ENCODE results near the gene DNAH11.

DNA sequence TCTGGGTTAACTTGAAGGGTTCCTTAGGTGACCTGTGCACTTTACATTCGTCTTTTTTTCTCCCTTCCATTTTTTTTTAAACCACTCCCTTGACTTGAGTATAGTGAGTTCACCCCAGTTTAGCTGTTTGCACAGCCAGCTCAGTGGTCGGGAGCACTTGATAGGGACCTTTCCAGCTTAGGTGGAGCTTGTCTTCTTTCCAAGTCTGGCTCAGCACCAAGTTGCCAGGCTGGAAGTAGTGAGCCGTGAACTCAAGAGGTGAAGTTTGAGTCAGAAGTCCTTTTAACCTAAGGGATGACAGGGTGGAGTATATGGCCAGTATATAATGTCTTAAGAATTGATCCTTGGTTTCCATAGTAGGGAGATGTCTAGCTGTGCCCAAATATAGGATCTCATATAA, 7.2 kb downstream of the DNAH11 start:
- TF ChIP-seq FOXA2 (IDR thresholded peaks at IDR 0.05) (no peak), YY1 (IDR thresholded peaks at IDR 0.05) (no peak), SP1 (IDR thresholded peaks at IDR 0.05) (no peak), RAD21 (IDR thresholded peaks at IDR 0.05) (no peak)
- TF ChIP-seq, protein P1, sequence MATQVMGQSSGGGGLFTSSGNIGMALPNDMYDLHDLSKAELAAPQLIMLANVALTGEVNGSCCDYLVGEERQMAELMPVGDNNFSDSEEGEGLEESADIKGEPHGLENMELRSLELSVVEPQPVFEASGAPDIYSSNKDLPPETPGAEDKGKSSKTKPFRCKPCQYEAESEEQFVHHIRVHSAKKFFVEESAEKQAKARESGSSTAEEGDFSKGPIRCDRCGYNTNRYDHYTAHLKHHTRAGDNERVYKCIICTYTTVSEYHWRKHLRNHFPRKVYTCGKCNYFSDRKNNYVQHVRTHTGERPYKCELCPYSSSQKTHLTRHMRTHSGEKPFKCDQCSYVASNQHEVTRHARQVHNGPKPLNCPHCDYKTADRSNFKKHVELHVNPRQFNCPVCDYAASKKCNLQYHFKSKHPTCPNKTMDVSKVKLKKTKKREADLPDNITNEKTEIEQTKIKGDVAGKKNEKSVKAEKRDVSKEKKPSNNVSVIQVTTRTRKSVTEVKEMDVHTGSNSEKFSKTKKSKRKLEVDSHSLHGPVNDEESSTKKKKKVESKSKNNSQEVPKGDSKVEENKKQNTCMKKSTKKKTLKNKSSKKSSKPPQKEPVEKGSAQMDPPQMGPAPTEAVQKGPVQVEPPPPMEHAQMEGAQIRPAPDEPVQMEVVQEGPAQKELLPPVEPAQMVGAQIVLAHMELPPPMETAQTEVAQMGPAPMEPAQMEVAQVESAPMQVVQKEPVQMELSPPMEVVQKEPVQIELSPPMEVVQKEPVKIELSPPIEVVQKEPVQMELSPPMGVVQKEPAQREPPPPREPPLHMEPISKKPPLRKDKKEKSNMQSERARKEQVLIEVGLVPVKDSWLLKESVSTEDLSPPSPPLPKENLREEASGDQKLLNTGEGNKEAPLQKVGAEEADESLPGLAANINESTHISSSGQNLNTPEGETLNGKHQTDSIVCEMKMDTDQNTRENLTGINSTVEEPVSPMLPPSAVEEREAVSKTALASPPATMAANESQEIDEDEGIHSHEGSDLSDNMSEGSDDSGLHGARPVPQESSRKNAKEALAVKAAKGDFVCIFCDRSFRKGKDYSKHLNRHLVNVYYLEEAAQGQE (IDR thresholded peaks at IDR 0.05), result no peak
- TF ChIP-seq, protein P2, sequence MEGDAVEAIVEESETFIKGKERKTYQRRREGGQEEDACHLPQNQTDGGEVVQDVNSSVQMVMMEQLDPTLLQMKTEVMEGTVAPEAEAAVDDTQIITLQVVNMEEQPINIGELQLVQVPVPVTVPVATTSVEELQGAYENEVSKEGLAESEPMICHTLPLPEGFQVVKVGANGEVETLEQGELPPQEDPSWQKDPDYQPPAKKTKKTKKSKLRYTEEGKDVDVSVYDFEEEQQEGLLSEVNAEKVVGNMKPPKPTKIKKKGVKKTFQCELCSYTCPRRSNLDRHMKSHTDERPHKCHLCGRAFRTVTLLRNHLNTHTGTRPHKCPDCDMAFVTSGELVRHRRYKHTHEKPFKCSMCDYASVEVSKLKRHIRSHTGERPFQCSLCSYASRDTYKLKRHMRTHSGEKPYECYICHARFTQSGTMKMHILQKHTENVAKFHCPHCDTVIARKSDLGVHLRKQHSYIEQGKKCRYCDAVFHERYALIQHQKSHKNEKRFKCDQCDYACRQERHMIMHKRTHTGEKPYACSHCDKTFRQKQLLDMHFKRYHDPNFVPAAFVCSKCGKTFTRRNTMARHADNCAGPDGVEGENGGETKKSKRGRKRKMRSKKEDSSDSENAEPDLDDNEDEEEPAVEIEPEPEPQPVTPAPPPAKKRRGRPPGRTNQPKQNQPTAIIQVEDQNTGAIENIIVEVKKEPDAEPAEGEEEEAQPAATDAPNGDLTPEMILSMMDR (IDR thresholded peaks at IDR 0.05; ENCODE audit: low read depth, low read length, missing input control), result no peak
- TF ChIP-seq, protein P3, sequence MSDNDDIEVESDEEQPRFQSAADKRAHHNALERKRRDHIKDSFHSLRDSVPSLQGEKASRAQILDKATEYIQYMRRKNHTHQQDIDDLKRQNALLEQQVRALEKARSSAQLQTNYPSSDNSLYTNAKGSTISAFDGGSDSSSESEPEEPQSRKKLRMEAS (IDR thresholded peaks at IDR 0.05), result no peak

All from liver (tissue), 3 donors.